Body of pancreas (tissue), 4 donors: ENCODE results near the gene ZNF469.

ENCODE experiments used
- CTCF ChIP-seq, 7 experiments: fragments of 450-650 bp in 4 of 7; fragments of 200-600 bp in 3 of 7; sonication (generic) in 3 of 7; IDR thresholded peaks; one replicate each; pipeline ENCODE4 v1.5.1; 2016 to 2019; ENCODE audit warnings: antibody characterized with exemption in 7 of 7
- POLR2A ChIP-seq, 3 donors: fragments of 450-650 bp; IDR thresholded peaks; one replicate each; pipeline ENCODE4 v1.6.1; 2016; ENCODE audit warnings: antibody characterized with exemption in 3 of 3, mild to moderate bottlenecking in 2 of 3

- no peak for TF ChIP-seq CTCF (IDR thresholded peaks at IDR 0.05)
- no peak for TF ChIP-seq POLR2A (IDR thresholded peaks at IDR 0.05)
Measured at GRCh38 chr16:88350922-88351321, 31.8 kb upstream of the ZNF469 start.
